Glutamatergic neuron (in vitro differentiated cells): ENCODE results near the gene XPC. TPM values are rescaled to one million over a fixed set of nuclear protein-coding genes. Genes with fewer than 3 reads are reported as not detected.

Source experiments
- DNase-seq: peaks from one replicate; pipeline ENCODE4 v3.0.0; 2022
- H3K27ac Mint-ChIP-seq: one replicate; pipeline ENCODE4 v1.8.0; 2020; ENCODE audit warnings: mild to moderate bottlenecking, mixed read lengths, inconsistent platforms; ENCODE audit not compliant: unreplicated experiment
- H3K27me3 Mint-ChIP-seq: one replicate; pipeline ENCODE4 v1.8.0; 2020; ENCODE audit warnings: mild to moderate bottlenecking, moderate library complexity, mixed read lengths, inconsistent platforms; ENCODE audit not compliant: unreplicated experiment
- H3K36me3 Mint-ChIP-seq: one replicate; pipeline ENCODE4 v1.8.0; 2020; ENCODE audit warnings: mild to moderate bottlenecking, mixed read lengths, inconsistent platforms; ENCODE audit not compliant: unreplicated experiment
- H3K4me1 Mint-ChIP-seq: one replicate; pipeline ENCODE4 v1.8.0; 2020; ENCODE audit warnings: mild to moderate bottlenecking, low read depth, mixed read lengths, inconsistent platforms; ENCODE audit not compliant: unreplicated experiment
- H3K4me3 Mint-ChIP-seq: one replicate; pipeline ENCODE4 v1.8.0; 2020; ENCODE audit warnings: mild to moderate bottlenecking, mixed read lengths, inconsistent platforms; ENCODE audit not compliant: unreplicated experiment
- H3K9me3 Mint-ChIP-seq: one replicate; pipeline ENCODE4 v1.8.0; 2020; ENCODE audit warnings: mild to moderate bottlenecking, moderate library complexity, mixed read lengths, inconsistent platforms; ENCODE audit not compliant: unreplicated experiment
- CTCF ChIP-seq: fragments of 200-600 bp; sonication (generic); IDR thresholded peaks from one replicate; pipeline ENCODE4 v1.5.0; 2021; ENCODE audit not compliant: partially characterized antibody, unreplicated experiment
- total RNA-seq: library from RNA; stranded (reverse); fragmentation: NEBNext Ultra II Directional; extraction: Animal tissue kit (Norgen Biotek cat#: 25700); gene quantifications from one replicate; pipeline ENCODE4 v1.2.1, GENCODE V29; 2021; ENCODE audit not compliant: unreplicated experiment

XPC gene
- total RNA-seq, 1 donor from 2014 or later: 39.5 TPM

GRCh38 chr3:14145670-14146380 is 32.6 kb downstream of the XPC start:
- Mint-ChIP-seq H3K9me3 (peaks cover under 1% of the 10 kb centered on the region), H3K27ac (no peak overlapping the region), H3K4me1 (peaks cover 4% of the 10 kb centered on the region), H3K4me3 (no peak overlapping the region), H3K27me3 (peaks cover 5% of the 10 kb centered on the region), H3K36me3 (no peaks in the 10 kb centered on the region)
- TF ChIP-seq CTCF: no peak
- no peak for DNase-seq

GRCh38 chr3:14145236-14145635 is 33.2 kb downstream of the XPC start:
- H3K27me3 Mint-ChIP-seq: peaks cover 5% of the 10 kb centered on the region
- no peak overlapping the region for H3K4me3 Mint-ChIP-seq
- H3K9me3 Mint-ChIP-seq: no peaks in the 10 kb centered on the region
- no peak overlapping the region for H3K27ac Mint-ChIP-seq
- H3K36me3 Mint-ChIP-seq: no peaks in the 10 kb centered on the region
- H3K4me1 Mint-ChIP-seq: peaks cover 4% of the 10 kb centered on the region
- no peak for TF ChIP-seq CTCF
- DNase-seq: no peak

GRCh38 chr3:14144423-14145075 is 33.9 kb downstream of the XPC start:
- no peak overlapping the region for H3K4me3 Mint-ChIP-seq
- peaks cover 6% of the 10 kb centered on the region for H3K27me3 Mint-ChIP-seq
- H3K9me3 Mint-ChIP-seq: no peaks in the 10 kb centered on the region
- no peak overlapping the region for H3K27ac Mint-ChIP-seq
- peaks cover 5% of the 10 kb centered on the region for H3K4me1 Mint-ChIP-seq
- TF ChIP-seq CTCF: no peak
- DNase-seq: no peak
- no peaks in the 10 kb centered on the region for H3K36me3 Mint-ChIP-seq

GRCh38 chr3:14143271-14144225 is 34.9 kb downstream of the XPC start:
- peaks cover 6% of the 10 kb centered on the region for H3K4me1 Mint-ChIP-seq
- DNase-seq: no peak

More at GRCh38 chr3:14143271-14144225, 34.9 kb downstream of the XPC start:
- Mint-ChIP-seq H3K36me3 (no peaks in the 10 kb centered on the region), H3K4me3 (no peak overlapping the region), H3K27ac (no peak overlapping the region), H3K27me3 (peaks cover 9% of the 10 kb centered on the region), H3K9me3 (no peaks in the 10 kb centered on the region)
- TF ChIP-seq CTCF: no peak
